HG03095 (cell line): ENCODE data around the gene CYP4A11.
"Not testable (repeated sequence)": the region's sequence is repeated elsewhere in the genome, so short reads cannot be mapped to it uniquely, and the experiment has no call there.

Experiments
- ATAC-seq: cut with Tn5 transposase; IDR thresholded peaks from one replicate; pipeline ENCODE4 v1.9.1; 2021; ENCODE audit warnings: moderate library complexity; ENCODE audit not compliant: unreplicated experiment

The CYP4A11 gene

GRCh38 chr1:46927249-46927835 lies 13.9 kb downstream of the CYP4A11 start:
- no peak for ATAC-seq

GRCh38 chr1:46910790-46911189 lies 30.5 kb downstream of the CYP4A11 start:
- no peak for ATAC-seq

GRCh38 chr1:46903481-46903880 lies 37.8 kb downstream of the CYP4A11 start:
- ATAC-seq, result no peak

- ATAC-seq, result no peak
Measured at GRCh38 chr1:46900401-46900800, 40.9 kb downstream of the CYP4A11 start.

GRCh38 chr1:46881656-46882055 lies 59.6 kb downstream of the CYP4A11 start:
- ATAC-seq, result not testable (repeated sequence)
